GM23248 (cell line): ENCODE data around the gene HOXB6. TPM values are rescaled to one million over a fixed set of nuclear protein-coding genes. Genes with fewer than 3 reads are reported as not detected.

ENCODE experiments used
- DNase-seq: peaks from one replicate; pipeline ENCODE4 v3.0.0-alpha.2; 2015
- H2AFZ ChIP-seq: fragments of 200-600 bp; sonication (generic); 2 replicates; pipeline ENCODE4 v1.6.1; 2016; ENCODE audit warnings: antibody characterized with exemption
- H3F3A ChIP-seq: fragments of 200-600 bp; sonication (generic); 2 replicates; pipeline ENCODE4 v1.6.1; 2016; ENCODE audit warnings: mild to moderate bottlenecking, antibody characterized with exemption, mixed run types; ENCODE audit not compliant: insufficient read depth
- H3K27ac ChIP-seq: fragments of 200-600 bp; sonication (generic); 2 replicates; pipeline ENCODE4 v1.5.1; 2016; ENCODE audit warnings: mild to moderate bottlenecking
- H3K27me3 ChIP-seq: fragments of 200-600 bp; sonication (generic); replicated peaks from 2 replicates; pipeline ENCODE4 v1.6.1; 2016; ENCODE audit warnings: mild to moderate bottlenecking; ENCODE audit not compliant: insufficient read depth
- H3K36me3 ChIP-seq: fragments of 200-600 bp; sonication (generic); 2 replicates; pipeline ENCODE4 v1.6.1; 2016; ENCODE audit warnings: low read depth, mild to moderate bottlenecking
- H3K4me1 ChIP-seq: fragments of 200-600 bp; sonication (generic); 2 replicates; pipeline ENCODE4 v1.6.1; 2016; ENCODE audit warnings: mild to moderate bottlenecking; ENCODE audit not compliant: insufficient read depth
- H3K4me2 ChIP-seq: fragments of 200-600 bp; sonication (generic); one replicate; pipeline ENCODE4 v1.6.1; 2016; ENCODE audit warnings: mild to moderate bottlenecking; ENCODE audit not compliant: unreplicated experiment
- H3K4me3 ChIP-seq: fragments of 200-600 bp; sonication (generic); 2 replicates; pipeline ENCODE4 v1.5.1; 2016; ENCODE audit warnings: mild to moderate bottlenecking
- H3K79me2 ChIP-seq: fragments of 200-600 bp; sonication (generic); 2 replicates; pipeline ENCODE4 v1.6.1; 2016; ENCODE audit warnings: mild to moderate bottlenecking; ENCODE audit not compliant: insufficient read depth
- H3K9ac ChIP-seq: fragments of 200-600 bp; sonication (generic); 2 replicates; pipeline ENCODE4 v1.6.1; 2016; ENCODE audit warnings: mild to moderate bottlenecking
- H3K9me2 ChIP-seq: fragments of 200-600 bp; sonication (generic); 2 replicates; pipeline ENCODE4 v1.6.1; 2016; ENCODE audit warnings: mixed run types, mild to moderate bottlenecking, moderate library complexity; ENCODE audit not compliant: insufficient read depth
- H3K9me3 ChIP-seq: fragments of 200-600 bp; sonication (generic); one replicate; pipeline ENCODE4 v1.6.1; 2017; ENCODE audit warnings: low read depth
- H4K20me1 ChIP-seq: fragments of 200-600 bp; sonication (generic); 2 replicates; pipeline ENCODE4 v1.6.0; 2016; ENCODE audit not compliant: insufficient read depth
- EZH2 ChIP-seq: fragments of 200-600 bp; sonication (generic); IDR thresholded peaks from 2 replicates; pipeline ENCODE4 v1.6.1; 2018; ENCODE audit warnings: antibody characterized with exemption, mild to moderate bottlenecking; ENCODE audit not compliant: insufficient read depth, poor library complexity, severe bottlenecking
- EZH2phosphoT487 ChIP-seq: fragments of 200-600 bp; sonication (generic); IDR thresholded peaks from 2 replicates; pipeline ENCODE4 v1.6.1; 2018; ENCODE audit warnings: antibody characterized with exemption, moderate library complexity, mild to moderate bottlenecking, low read depth; ENCODE audit not compliant: insufficient read depth
- WGBS, 2 experiments: methylation state at CpG; one replicate each; pipeline ENCODE4 v1.1.6; 2015 to 2017; ENCODE audit warnings: low lambda C conversion rate in 2 of 2, low coverage in 1 of 2; ENCODE audit errors: missing lambda C conversion rate in 2 of 2; 5-methylcytosine and 5-hydroxymethylcytosine counted together
- in situ Hi-C: fragments of 300-500 bp; cut with MboI; formaldehyde crosslinking; loops from 2 replicates; pipeline ENCODE4 v1.15.0; 2020
- polyA plus RNA-seq: library from polyadenylated mRNA; unstranded; fragments of >200 nt; fragmentation: Nextera tagmentation; extraction: Ambion mirVana; gene quantifications from 2 replicates; pipeline ENCODE4 v1.2.1, GENCODE V29; 2016
- total RNA-seq: library from RNA; depleted of rRNA; stranded (reverse); fragments of >200 nt; shearing (Covaris generic); gene quantifications from 2 replicates; pipeline ENCODE4 v1.2.3, GENCODE V29; 2014

HOXB6 gene
- total and polyA plus RNA-seq, 2 experiments from 2014 or later: 6.2 to 7.5 TPM

- H3K4me3 ChIP-seq: 0 out of 2 replicates have a peak overlapping the region, but pooled peaks have one; percentile 90
- H3K27me3 ChIP-seq: no peaks in the 10 kb centered on the region
- no peaks in the 10 kb centered on the region for H4K20me1 ChIP-seq
- no peaks in the 10 kb centered on the region for H3K9me3 ChIP-seq
- H3K4me2 ChIP-seq: peak overlapping the region; percentile 94
- H3F3A ChIP-seq: peaks cover 30% of the 10 kb centered on the region; the same call in 1 of the 2 replicates
- peaks cover 50% of the 10 kb centered on the region for H3K79me2 ChIP-seq
- no peak overlapping the region for H2AFZ ChIP-seq
- 92 to 94% methylated on average over 3 of the region's 3 CpGs for WGBS, 2 experiments
- H3K9me2 ChIP-seq: no peaks in the 10 kb centered on the region
- no peaks in the 10 kb centered on the region for H3K36me3 ChIP-seq
- peaks cover 27% of the 10 kb centered on the region for H3K4me1 ChIP-seq
- TF ChIP-seq EZH2 (no peak), EZH2phosphoT487 (no peak)
- in situ Hi-C loops: no loop called here
- H3K27ac ChIP-seq: peak overlapping the region; percentile 65
- H3K9ac ChIP-seq: 0 out of 2 replicates have a peak overlapping the region, but pooled peaks have one; percentile 6
- DNase-seq: no peak
Observed at GRCh38 chr17:48583708-48584222, 21.0 kb downstream of the HOXB6 start.

- Histone ChIP-seq H3K9me3 (no peaks in the 10 kb centered on the region), H3K4me2 (peak overlapping the region; percentile 90), H3K9ac (peak overlapping the region; percentile 85), H3K36me3 (no peaks in the 10 kb centered on the region), H3F3A (peaks cover 30% of the 10 kb centered on the region; the same call in 1 of the 2 replicates), H3K27ac (peak overlapping the region; percentile 75), H3K9me2 (no peaks in the 10 kb centered on the region), H3K4me1 (peaks cover 27% of the 10 kb centered on the region), H3K4me3 (peak overlapping the region; percentile 74), H4K20me1 (no peaks in the 10 kb centered on the region), H3K79me2 (peaks cover 53% of the 10 kb centered on the region), H2AFZ (peak overlapping the region; percentile 79), H3K27me3 (no peaks in the 10 kb centered on the region)
- DNase-seq: no peak
- no peak for TF ChIP-seq EZH2phosphoT487
- no peak for TF ChIP-seq EZH2
- in situ Hi-C loops: no loop called here
- WGBS, 2 experiments: 24 to 29% methylated on average over 7 of the region's 7 CpGs
Observed at GRCh38 chr17:48582750-48583069, 22.1 kb downstream of the HOXB6 start.

GRCh38 chr17:48579760-48580554 is 24.8 kb downstream of the HOXB6 start:
- H3K4me3 ChIP-seq: no peak overlapping the region
- no peak overlapping the region for H2AFZ ChIP-seq
- no peak overlapping the region for H3K27ac ChIP-seq
- peaks cover 21% of the 10 kb centered on the region; the same call in 1 of the 2 replicates for H3F3A ChIP-seq
- no peaks in the 10 kb centered on the region for H3K27me3 ChIP-seq
- H3K79me2 ChIP-seq: peaks cover 69% of the 10 kb centered on the region
- in situ Hi-C loops: no loop called here
- no peaks in the 10 kb centered on the region for H3K9me3 ChIP-seq
- H3K4me2 ChIP-seq: peak overlapping the region; percentile 84
- whole genome bisulfite sequencing, 2 experiments: 90 to 92% methylated on average over 26 of the region's 26 CpGs
- H3K9ac ChIP-seq: peak overlapping the region; percentile 85; the same call in 1 of the 2 replicates
- DNase-seq: no peak
- no peaks in the 10 kb centered on the region for H3K36me3 ChIP-seq
- H4K20me1 ChIP-seq: no peaks in the 10 kb centered on the region
- TF ChIP-seq EZH2 (no peak), EZH2phosphoT487 (no peak)
- H3K4me1 ChIP-seq: peaks cover 28% of the 10 kb centered on the region
- H3K9me2 ChIP-seq: no peaks in the 10 kb centered on the region

- TF ChIP-seq EZH2 (no peak), EZH2phosphoT487 (no peak)
- WGBS, 2 experiments: 80 to 83% methylated on average over 7 of the region's 7 CpGs
- peaks cover 21% of the 10 kb centered on the region; the same call in 1 of the 2 replicates for H3F3A ChIP-seq
- H3K79me2 ChIP-seq: peaks cover 74% of the 10 kb centered on the region
- H3K27me3 ChIP-seq: no peaks in the 10 kb centered on the region
- H3K9ac ChIP-seq: peak overlapping the region; percentile 77; the same call in 1 of the 2 replicates
- peak overlapping the region; percentile 84 for H3K4me2 ChIP-seq
- H3K4me3 ChIP-seq: peak overlapping the region; percentile 83
- in situ Hi-C loops: no loop called here
- no peaks in the 10 kb centered on the region for H4K20me1 ChIP-seq
- H3K36me3 ChIP-seq: no peaks in the 10 kb centered on the region
- H2AFZ ChIP-seq: no peak overlapping the region
- H3K9me2 ChIP-seq: no peaks in the 10 kb centered on the region
- H3K9me3 ChIP-seq: no peaks in the 10 kb centered on the region
- no peak for DNase-seq
- peaks cover 27% of the 10 kb centered on the region for H3K4me1 ChIP-seq
- 0 out of 2 replicates have a peak overlapping the region, but pooled peaks have one; percentile 3 for H3K27ac ChIP-seq
Observed at GRCh38 chr17:48579471-48579759, 25.4 kb downstream of the HOXB6 start.
